HG03378 (cell line): ENCODE results near the gene SFXN4.

Experiments used
- ATAC-seq: cut with Tn5 transposase; IDR thresholded peaks from one replicate; pipeline ENCODE4 v1.9.1; 2021; ENCODE audit warnings: mild to moderate bottlenecking, moderate library complexity; ENCODE audit not compliant: unreplicated experiment

SFXN4 gene, protein sequence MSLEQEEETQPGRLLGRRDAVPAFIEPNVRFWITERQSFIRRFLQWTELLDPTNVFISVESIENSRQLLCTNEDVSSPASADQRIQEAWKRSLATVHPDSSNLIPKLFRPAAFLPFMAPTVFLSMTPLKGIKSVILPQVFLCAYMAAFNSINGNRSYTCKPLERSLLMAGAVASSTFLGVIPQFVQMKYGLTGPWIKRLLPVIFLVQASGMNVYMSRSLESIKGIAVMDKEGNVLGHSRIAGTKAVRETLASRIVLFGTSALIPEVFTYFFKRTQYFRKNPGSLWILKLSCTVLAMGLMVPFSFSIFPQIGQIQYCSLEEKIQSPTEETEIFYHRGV

DNA sequence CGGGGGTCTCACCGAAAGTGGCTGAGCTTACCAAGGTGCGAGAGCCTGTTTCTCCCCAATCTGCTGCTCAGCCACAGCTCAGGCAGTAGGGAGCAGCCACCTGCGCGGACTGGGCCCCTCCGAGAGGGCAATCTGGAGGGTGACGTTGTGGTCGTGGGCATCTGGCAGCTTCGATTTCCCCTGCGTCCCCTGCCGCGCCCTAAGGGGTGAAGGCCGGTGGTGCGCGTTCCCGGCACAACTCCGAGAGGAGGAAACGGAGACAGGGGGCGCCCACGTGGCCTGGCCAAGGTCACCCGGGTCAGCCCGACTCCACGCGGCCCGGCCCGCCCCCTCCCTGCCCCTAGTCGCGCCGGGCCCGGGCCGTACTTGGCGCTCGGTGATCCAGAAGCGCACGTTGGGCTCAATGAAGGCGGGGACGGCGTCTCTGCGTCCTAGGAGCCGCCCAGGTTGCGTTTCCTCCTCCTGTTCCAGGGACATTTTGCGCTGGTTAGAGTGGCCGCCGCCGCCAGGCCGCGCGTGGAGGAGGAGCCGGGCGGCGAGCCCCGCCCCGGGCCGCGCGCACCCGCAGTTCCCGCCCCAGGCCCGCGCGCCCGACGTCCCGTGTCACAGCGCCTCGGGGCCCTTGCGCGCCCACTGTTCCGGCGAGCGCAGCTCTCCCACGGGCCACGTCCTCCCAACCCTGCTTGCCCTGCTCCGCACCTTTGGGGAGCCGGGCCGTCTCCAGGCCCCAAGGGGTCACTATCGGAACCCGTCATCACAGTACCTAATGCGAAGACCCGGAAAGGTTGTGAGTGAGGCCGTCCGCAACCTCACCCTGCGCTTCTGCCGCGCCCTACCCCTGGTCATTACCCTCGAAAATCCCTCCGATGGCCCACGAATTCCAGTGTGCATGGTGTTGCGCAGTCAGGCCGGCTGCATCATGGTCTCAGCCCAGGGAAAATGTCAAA lies at the start of gene SFXN4:
TSS of gene SFXN4 (minus strand) at position 544 of the 947 bp plus-strand sequence. CDS start at position 477, 67 bp downstream.
- ATAC-seq, result peak; percentile 76

DNA sequence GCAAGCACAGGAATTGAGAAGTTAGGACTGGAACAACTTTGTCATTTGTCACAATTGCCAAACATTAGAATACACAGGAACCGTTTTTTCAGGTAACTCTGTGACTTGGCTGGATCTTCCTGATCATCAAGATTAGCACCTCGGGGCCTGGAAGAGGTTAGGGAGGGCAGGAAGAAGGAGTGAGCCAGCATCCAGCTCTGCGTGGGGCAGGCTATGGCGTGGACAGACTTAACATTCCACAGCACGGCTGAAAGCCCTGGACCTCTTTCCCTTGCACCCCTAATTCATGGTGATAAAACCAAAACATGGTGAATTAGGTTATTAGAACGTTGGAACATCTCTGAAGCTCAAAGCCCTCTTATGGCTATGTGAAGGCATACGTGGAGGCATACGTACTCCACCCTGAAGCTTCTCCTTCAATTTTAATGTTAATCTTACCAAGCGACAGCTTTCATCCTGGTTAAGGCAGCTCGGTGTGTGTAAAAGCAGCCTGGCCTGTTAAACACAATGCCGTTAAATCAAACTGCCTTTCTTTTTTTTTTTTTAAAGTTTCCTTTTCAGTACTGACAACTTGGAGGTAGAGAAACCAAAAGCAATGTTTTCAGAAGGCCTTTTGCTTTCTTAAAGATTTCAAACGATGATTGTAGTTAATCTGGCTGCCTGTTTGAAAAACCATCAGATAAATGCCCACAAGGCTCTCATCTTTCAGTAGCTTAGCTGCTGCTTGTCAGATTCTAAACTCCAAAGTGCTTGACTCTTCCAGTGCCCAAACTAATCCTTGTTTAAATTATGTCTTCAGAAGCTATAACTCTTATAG lies 46.3 kb upstream of the SFXN4 start:
- ATAC-seq, result no peak

DNA sequence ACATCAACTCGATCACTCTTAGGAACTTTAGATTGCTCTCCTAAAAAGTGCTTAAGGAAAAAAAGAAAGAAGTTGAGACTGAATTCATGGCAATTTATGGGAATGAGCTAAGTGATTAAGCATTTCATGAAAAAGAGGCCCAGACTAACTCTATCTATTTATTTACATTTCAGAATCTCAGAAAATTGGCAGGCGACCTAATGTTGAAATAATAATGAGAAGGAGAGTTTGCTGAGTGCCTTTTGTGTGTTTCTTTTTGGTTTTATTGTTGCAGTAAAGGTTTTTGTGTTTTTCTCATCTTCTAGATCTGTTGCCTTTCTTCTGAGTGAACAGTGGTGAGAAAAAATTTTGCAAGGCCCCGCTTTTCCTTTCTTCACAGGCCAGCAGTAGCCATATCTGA lies 45.7 kb upstream of the SFXN4 start:
- ATAC-seq, result no peak

DNA sequence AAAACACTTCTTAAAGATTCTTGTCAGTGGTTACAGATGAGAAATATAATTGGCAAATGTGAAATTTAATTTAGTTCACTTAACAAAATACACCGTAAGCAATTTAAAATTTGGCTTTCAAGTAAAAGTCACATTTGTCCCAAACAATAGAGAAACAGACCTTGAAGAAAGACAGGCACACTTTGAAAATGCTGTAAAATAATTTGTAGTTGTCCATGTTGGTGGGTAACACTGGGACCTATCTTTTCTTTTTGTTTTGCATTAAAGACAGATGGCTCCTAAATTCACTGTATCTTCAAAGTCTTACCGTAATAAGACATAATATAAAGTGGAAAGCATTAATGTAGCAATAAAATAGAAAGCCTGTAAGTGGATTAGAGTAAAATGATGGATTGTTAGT lies 45.1 kb upstream of the SFXN4 start:
- no peak for ATAC-seq

DNA sequence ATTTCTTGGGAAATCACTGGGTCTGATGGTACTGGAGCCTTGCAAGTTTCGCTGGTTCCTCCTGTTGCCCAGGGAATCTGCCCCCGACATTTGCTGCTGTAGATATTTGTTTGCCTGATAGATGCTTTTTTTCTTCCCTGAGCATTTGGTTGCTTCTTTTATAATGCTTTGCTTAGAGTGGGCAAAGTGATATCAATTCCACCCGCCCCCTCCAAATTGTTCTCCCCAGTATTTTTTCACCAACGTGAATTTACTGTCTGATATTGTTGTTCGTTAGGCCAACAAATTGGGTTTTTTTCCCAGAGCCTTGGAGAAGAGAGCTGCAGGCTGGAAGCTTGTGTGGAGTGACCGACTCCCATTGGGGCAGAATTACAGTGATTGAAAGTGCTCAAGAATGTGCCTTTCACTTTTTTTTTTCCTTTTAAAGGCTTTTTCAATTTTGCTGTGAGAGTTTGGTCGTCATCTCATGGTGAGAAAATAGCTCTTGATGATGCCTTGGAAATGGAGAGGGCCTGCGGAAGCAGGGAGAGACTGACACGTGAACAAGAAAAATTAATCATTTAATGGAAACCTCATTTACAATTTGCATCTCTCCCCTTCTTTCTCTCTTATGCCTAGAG lies 44.3 kb upstream of the SFXN4 start:
- ATAC-seq, result no peak

DNA sequence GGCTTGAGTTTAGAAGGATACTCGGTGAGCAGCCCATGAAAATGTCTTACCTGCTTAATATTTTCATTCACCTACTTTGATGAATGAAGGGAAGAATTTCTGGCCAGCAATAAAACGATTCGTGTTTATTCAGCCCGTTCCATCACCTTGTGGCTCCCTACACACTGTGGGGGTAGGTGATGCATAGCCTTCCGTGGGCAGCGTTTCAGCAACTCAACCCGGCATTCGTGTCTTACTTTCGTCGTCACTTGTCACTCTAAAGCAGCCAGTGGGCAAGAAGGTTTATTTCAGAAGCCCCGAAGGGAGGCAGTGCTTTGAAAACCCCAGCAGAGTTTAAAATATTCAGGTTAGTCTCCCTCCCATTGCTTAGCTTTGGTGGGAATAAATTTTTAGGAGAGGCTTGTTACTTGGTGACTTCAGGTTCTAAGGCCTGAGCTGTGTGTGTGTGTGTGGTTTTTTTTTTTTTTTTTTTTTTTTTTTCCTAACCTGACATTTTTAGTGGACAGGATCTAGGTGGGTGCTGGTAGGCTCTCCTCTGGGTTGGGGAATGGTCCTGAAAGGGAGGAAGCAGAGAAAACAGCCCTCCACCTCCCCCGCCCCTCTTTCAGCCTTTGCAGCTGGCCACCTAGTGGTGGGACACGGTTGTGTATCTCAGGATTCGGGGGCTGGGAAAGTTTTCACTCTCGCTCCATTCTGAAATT lies 43.7 kb upstream of the SFXN4 start:
- ATAC-seq, result no peak

DNA sequence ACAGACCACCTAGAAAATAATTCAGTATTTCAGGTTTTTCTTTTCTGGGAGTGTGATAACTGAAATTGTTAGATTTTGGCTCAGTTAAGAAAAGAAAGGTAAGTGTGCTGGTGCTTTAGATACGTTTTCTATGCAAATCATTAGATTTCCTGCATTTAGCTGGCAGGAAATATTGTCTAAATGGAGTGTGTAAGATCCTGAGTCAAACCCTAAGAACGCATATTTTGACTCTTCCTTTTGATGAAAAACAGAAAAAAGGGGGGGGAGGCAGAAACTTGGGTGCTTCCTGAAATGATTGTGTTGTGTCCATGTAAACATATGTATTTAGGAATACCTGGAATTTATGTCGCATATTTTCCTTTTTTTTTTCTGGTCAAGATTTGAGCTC lies 43.0 kb upstream of the SFXN4 start:
- ATAC-seq, result no peak

DNA sequence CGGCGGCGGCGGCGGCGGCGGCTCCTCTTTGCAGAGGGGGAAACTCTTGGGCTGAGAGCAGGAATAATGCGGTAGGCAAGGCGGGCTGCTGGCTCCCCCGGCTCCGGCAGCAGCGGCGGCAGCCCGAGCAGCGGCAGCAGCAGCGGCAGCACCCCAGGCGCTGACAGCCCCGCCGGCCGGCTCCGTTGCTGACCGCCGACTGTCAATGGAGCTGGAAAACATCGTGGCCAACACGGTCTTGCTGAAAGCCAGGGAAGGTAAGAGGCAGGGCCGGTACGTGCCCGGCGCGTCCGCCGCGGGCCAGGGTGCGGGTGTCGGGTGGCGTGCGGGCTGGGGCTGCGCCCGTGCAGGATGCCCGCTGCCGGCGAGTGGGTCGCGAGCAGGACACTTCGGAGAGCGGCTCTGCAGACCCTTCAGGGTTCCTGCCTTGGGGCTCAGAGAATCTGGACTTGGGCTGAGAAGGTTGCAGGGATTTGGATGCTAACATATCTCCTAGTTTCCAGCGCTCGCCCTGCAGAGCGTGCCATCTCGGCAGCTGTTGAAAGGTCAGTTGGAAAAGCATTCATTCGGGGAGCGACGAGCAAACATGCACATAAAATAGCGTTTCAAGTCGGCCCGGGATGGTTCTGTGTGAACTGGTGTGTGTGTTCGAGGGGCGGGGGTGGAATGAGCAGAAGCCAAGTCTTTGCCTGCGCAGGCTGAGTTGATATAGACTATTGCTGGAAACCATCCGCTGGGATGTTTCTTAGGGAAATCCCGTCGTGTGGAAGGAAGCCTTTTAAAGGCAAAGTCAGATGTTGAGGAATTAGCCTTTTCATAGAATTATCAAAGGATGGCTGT lies 42.4 kb upstream of the SFXN4 start:
- ATAC-seq, result peak; percentile 14

DNA sequence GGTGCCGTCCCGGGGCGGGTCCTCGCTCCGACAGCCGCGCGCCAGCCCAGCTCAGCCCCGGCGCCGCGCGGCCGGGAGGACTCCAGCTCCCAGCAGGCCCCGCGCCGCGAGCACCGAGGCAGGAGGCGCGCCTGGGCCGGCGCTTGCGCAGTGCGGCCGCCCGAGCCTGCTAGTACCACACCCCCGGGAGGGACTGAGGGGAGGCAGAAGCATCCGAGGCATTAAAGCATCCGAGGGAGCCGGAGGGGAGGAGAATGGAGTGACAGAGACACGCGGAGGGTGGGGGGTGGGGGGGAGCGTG lies 41.8 kb upstream of the SFXN4 start, which contains the start of gene GRK5:
TSS of gene GRK5 (plus strand) at position 206 of the 301 bp plus-strand sequence. CDS start 347 bp downstream, outside the sequence.
- ATAC-seq, result peak; percentile 53

DNA sequence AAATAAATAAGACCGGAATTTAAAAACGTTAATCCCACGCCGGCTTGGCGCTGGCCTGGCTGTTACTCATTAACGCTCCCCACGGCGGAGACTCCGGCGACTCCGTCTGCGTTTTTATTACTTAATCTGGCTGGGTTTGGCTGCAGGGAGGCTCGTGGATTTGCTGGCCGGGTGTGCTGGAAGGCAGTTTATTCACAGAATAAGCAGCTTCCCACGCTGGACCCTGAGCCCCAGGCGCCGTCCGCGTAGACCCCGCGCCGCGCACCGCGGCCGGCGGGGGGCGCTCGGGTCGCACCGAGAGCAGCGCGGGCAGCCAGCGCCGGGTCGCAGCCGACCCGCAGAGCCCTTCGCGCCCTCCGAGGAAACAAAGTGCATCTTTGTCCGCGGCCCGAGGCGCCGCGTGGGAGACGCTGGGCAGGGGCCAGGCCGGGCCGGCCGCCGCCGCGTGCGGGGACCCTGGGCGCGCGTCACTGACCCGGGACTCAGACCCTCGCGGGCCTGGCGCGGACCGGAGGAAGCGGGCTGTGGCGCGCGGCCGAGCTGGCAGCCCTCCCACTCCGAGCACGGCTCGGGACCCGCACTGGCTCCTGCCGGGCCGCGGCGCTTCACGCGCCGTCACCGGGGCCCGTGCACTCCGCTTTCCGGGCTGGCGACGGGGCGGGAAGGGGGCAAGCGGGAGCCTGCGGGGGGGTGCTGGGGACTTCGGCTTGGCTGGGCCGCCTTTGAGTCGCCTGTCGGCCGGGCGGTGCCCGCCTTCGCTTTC lies 41.3 kb upstream of the SFXN4 start:
- ATAC-seq, result peak; percentile 34

DNA sequence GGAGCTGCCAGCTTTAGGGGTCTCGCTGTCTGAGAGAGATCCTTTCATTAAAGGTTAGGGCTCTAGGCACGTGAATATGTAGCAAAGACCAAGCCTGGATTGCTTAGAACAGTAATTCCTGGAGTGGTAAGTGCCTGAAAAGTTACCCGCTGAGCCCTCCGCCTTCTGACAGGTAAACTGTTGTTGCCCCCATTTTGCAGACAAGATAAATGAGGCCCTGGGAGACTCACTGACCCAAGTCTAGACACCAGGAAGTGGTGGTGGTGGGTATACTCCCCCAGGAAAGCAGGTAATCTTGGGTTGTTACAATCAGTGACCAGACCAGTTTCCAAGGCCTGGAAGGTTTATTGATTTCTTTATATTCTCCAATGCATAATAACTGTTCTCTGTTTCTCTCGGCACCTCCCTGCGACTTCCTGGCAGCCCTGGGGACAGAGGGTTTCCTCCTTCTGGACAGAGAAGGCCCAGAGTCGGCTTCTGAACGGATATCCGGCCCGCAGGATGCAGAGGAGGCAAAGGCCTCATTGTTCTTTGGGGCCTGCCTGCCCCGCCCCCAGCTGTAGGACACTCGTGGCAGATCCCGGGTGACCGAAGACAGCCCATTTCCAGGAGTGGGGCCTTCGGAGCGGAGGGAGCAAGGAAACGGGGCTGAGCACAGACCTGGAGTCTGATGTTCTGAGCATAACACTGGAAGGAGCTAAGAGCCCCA lies 40.5 kb upstream of the SFXN4 start:
- peak; percentile 19 for ATAC-seq

DNA sequence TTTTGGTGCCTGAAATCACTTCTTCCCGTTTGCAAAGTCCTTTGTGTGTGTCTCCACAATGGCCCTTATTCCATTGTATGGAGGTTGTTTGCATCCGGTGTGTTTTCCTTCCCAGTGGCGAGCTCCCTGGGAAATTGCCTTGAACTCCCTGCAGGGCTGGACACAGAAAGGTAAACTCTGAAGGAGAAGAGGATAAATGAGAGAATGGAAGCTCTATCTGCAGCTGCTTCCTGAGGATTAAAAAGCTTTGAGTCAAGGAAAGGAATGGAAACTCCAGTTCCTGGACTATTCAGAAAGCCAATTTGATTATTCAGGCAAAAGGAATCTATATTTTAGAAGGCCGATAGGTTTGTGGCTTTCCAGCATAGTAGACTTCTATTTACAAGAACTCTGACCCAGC lies 37.5 kb upstream of the SFXN4 start:
- ATAC-seq, result no peak

DNA sequence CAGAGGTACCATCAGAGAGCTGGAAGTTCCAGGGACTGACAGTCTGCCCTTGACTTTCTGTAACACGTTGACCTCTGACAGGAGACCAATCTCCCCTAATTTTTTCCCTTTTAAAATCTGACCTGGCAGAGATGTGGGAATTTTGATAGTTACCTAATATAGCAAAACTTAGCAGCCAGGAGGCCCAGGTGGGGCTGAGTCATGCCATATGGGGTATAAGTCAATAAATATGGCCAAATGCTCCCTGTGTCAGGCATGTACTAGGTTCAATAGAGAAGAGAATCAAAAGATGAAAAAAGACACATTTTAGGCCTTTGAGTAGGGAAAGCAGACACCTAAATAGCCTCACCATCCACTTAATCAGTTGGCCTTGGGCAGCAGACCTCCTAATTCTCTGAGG lies 35.7 kb upstream of the SFXN4 start:
- no peak for ATAC-seq

DNA sequence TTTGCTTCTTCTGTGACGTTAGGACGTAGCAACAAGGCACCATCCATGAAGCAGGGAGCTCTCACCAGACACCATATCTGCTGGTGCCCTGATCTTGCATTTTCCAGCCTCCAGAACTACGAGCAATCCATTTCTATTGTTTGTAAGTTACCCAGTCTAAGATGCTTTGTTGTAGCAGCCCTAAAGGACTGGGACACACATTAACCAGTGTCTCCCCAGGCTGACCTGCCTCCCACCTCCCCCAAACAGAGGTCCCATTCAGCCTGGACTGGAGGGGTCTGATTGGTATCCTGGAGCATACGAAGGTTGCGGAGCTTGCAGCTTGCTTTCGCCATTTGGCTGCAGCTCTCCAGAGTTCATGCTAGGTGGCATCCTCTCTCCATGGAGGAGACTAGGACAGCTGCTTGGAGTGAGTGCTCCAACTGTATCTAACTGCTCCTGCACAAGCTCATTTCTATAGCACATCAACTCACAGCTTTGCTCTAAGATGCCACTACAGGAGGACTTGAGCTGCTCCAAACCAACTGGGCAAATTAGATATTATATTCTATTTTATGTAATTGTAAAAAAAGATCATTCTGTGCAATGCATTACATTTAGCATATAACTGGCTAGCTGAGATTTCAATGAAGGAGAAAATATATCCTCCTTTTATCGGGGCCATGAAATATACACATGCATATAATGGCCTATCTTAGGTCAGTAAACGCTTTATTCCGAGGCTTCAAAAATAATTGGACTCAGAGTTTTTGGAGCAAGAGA lies 33.9 kb upstream of the SFXN4 start:
- ATAC-seq, result no peak

DNA sequence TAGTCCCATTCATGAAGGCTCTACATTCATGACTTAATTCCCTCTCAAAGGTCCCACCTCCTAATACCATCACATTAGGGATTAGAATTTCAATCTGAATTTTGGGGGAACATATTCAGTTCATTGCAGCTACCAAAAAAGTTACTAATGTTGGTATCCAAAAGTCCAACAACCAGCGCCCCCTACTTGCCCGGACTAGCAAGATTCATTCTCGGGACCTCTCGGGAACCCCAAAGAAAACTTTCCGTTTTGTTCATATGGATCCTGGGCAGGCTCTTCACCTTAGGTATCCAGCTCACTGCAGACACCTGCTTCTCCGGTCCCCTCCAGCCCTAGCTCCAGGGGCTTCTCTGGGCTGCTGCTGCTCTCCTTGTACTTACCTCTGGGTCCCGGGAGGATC lies 32.9 kb upstream of the SFXN4 start:
- no peak for ATAC-seq

DNA sequence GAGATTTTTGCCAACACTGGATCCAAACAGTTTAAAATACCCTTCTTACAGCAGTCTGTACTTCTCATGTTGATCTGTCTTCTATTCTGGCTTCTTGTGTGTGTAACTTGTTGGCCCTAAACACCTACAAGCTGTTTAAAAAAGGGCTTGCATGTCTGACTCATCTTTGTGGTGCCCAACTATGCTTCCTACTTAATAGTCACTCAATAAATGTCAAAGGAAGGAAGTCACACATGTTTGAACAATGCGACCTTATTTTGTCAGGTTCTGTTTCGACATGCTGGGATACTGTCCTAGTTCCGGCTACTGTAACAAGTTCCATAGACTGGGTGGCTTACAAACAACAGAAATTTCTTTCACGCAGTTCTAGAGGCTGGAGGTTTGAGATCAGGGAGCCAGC lies 32.4 kb upstream of the SFXN4 start:
- no peak for ATAC-seq

DNA sequence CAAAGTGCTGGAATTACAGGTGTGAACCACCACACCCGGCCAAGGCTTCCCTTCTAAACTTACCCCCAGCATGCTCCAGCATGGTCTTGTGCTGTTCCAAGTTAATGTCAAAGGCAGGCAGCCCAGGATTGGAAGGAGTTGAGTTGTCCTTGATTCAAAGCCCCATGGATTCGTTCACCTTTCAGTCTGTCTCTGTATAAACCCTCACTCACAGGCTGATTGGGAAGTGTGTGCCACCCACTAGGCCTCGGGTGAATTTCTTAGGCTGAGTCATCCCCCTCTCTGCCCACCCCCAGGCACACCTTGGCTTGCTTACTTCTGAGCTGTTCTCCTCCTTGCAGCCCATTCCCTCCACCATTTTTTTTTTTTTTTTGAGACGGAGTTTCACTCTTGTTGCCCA lies 26.4 kb upstream of the SFXN4 start:
- no peak for ATAC-seq
